Measurements from ENCODE around the gene PRRX2.

Gene PRRX2

GRCh38 chr9:129672702-129673101, 7.3 kb downstream of the PRRX2 start:
- no peak for TF ChIP-seq SNAI2 (CRISPR knock-in tag; IDR thresholded peaks at IDR 0.05)
- TF ChIP-seq ZNF8 (CRISPR knock-in tag; IDR thresholded peaks at IDR 0.05) = no peak
- TF ChIP-seq RARB (CRISPR knock-in tag; IDR thresholded peaks at IDR 0.05) = no peak
- no peak for TF ChIP-seq BACH2 (CRISPR knock-in tag; IDR thresholded peaks at IDR 0.05; ENCODE audit: borderline replicate concordance)
- no peak for TF ChIP-seq TOX (CRISPR knock-in tag; IDR thresholded peaks at IDR 0.05; ENCODE audit: borderline replicate concordance)
- no peak for TF ChIP-seq ZNF70 (CRISPR knock-in tag; IDR thresholded peaks at IDR 0.05)
- no peak for TF ChIP-seq CREB5 (CRISPR knock-in tag; IDR thresholded peaks at IDR 0.05; ENCODE audit: low read depth)
- TF ChIP-seq POU6F1 (CRISPR knock-in tag; IDR thresholded peaks at IDR 0.05; ENCODE audit: borderline replicate concordance, low read depth) = no peak
- no peak for TF ChIP-seq CSDC2 (CRISPR knock-in tag; IDR thresholded peaks at IDR 0.05)
- TF ChIP-seq PATZ1 (CRISPR knock-in tag; IDR thresholded peaks at IDR 0.05; ENCODE audit: borderline replicate concordance) = no peak
- TF ChIP-seq ARNTL (CRISPR knock-in tag; IDR thresholded peaks at IDR 0.05; ENCODE audit: borderline replicate concordance, low read depth) = no peak
- no peak for TF ChIP-seq GLIS3 (CRISPR knock-in tag; IDR thresholded peaks at IDR 0.05)
- no peak for TF ChIP-seq ISL1 (CRISPR knock-in tag; IDR thresholded peaks at IDR 0.05)
- TF ChIP-seq CSRNP3 (CRISPR knock-in tag; IDR thresholded peaks at IDR 0.05) = no peak
- TF ChIP-seq PPARA (CRISPR knock-in tag; IDR thresholded peaks at IDR 0.05; ENCODE audit: borderline replicate concordance) = no peak
- TF ChIP-seq ZFP30 (CRISPR knock-in tag; IDR thresholded peaks at IDR 0.05) = no peak
- no peak for TF ChIP-seq ESRRG (CRISPR knock-in tag; IDR thresholded peaks at IDR 0.05)
- no peak for TF ChIP-seq OSR1 (CRISPR knock-in tag; IDR thresholded peaks at IDR 0.05)
- ATAC-seq = no peak

- no peak for TF ChIP-seq SNAI2 (CRISPR knock-in tag; IDR thresholded peaks at IDR 0.05)
- TF ChIP-seq TCF4 (CRISPR knock-in tag; IDR thresholded peaks at IDR 0.05; ENCODE audit: borderline replicate concordance) = no peak
- TF ChIP-seq CSDC2 (CRISPR knock-in tag; IDR thresholded peaks at IDR 0.05) = no peak
- no peak for TF ChIP-seq CSRNP3 (CRISPR knock-in tag; IDR thresholded peaks at IDR 0.05)
- no peak for TF ChIP-seq ZNF565 (CRISPR knock-in tag; conservative IDR thresholded peaks at IDR 0.05; ENCODE audit: low read depth)
- TF ChIP-seq ZFP30 (CRISPR knock-in tag; IDR thresholded peaks at IDR 0.05) = no peak
- no peak for TF ChIP-seq OSR1 (CRISPR knock-in tag; IDR thresholded peaks at IDR 0.05)
- no peak for ATAC-seq
Observed at GRCh38 chr9:129673602-129674001, 8.2 kb downstream of the PRRX2 start.

GRCh38 chr9:129674229-129674628, 8.8 kb downstream of the PRRX2 start:
- ATAC-seq = no peak
- TF ChIP-seq SNAI2 (CRISPR knock-in tag; IDR thresholded peaks at IDR 0.05) (no peak), BACH2 (CRISPR knock-in tag; IDR thresholded peaks at IDR 0.05; ENCODE audit: borderline replicate concordance) (no peak), PATZ1 (CRISPR knock-in tag; IDR thresholded peaks at IDR 0.05; ENCODE audit: borderline replicate concordance) (no peak), ARNTL (CRISPR knock-in tag; IDR thresholded peaks at IDR 0.05; ENCODE audit: borderline replicate concordance, low read depth) (no peak), ISL1 (CRISPR knock-in tag; IDR thresholded peaks at IDR 0.05) (no peak), CSRNP3 (CRISPR knock-in tag; IDR thresholded peaks at IDR 0.05) (no peak)
